IMR-90 (cell line): Measurements from ENCODE around the gene FNDC3B. TPM values are rescaled to one million over a fixed set of nuclear protein-coding genes. Genes with fewer than 3 reads are reported as not detected.

ENCODE experiments used
- ATAC-seq: fragments of 200-7000 bp; cut with Tn5 transposase; 2 replicates; pipeline ENCODE4 v1.9.1; 2020; ENCODE audit warnings: low read depth, mild to moderate bottlenecking, moderate library complexity
- BruUV-seq: library from RNA; stranded (reverse); fragments of 400-500 nt; replicated peaks from 2 replicates; lab custom pipeline; 2021; lab: Mats Ljungman, UMichigan
- CTCF ChIA-PET: fragments of 300-600 bp; formaldehyde crosslinking; extraction: SDS; loops from one replicate; lab custom pipeline; 2021; ENCODE audit warnings: antibody characterized with exemption; lab: Yijun Ruan, JAX
- POLR2A ChIA-PET: fragments of 300-600 bp; sonication (Branson Sonifier 250); formaldehyde crosslinking; loops from one replicate; lab custom pipeline; 2022; ENCODE audit warnings: antibody characterized with exemption; ENCODE audit not compliant: unreplicated experiment; lab: Charles Lee
- DNase-seq: peaks from one replicate; pipeline ENCODE4 v3.0.0; 2013
- H2AFZ ChIP-seq: replicated peaks from 2 replicates; pipeline ENCODE3; 2013; ENCODE audit warnings: low read length, mild to moderate bottlenecking; ENCODE audit not compliant: poor library complexity
- H2AK5ac ChIP-seq: 2 replicates; pipeline ENCODE4 v1.6.1; 2013; ENCODE audit warnings: low read depth, low read length, inconsistent platforms
- H2AK9ac ChIP-seq: replicated peaks from 2 replicates; pipeline ENCODE3; 2013; ENCODE audit warnings: mild to moderate bottlenecking, low read depth, low read length, moderate library complexity; ENCODE audit not compliant: poor library complexity
- H2BK120ac ChIP-seq: 2 replicates; pipeline ENCODE4 v1.6.1; 2013; ENCODE audit warnings: low read depth, low read length, inconsistent platforms
- H2BK15ac ChIP-seq: 3 replicates; pipeline ENCODE4 v1.6.1; 2013; ENCODE audit warnings: low read depth, low read length, inconsistent platforms
- H2BK20ac ChIP-seq: 2 replicates; pipeline ENCODE4 v1.6.1; 2013; ENCODE audit warnings: low read depth, mild to moderate bottlenecking, inconsistent platforms, low read length, moderate library complexity
- H2BK5ac ChIP-seq: 2 replicates; pipeline ENCODE4 v1.6.1; 2013; ENCODE audit warnings: mild to moderate bottlenecking, low read depth, low read length, inconsistent platforms; ENCODE audit not compliant: poor library complexity, severe bottlenecking
- H3K14ac ChIP-seq: replicated peaks from 2 replicates; pipeline ENCODE4 v1.6.1; 2013; ENCODE audit warnings: low read depth, low read length, inconsistent platforms
- H3K18ac ChIP-seq: 2 replicates; pipeline ENCODE4 v1.6.1; 2013; ENCODE audit warnings: low read depth, low read length, control low read depth
- H3K23ac ChIP-seq: 2 replicates; pipeline ENCODE4 v1.6.1; 2013; ENCODE audit warnings: low read depth, low read length, inconsistent platforms
- H3K27ac ChIP-seq: 2 replicates; pipeline ENCODE4 v1.5.1; 2013; ENCODE audit warnings: mild to moderate bottlenecking, control low read depth, low read length; ENCODE audit not compliant: insufficient read depth
- H3K27me3 ChIP-seq: 2 replicates; pipeline ENCODE4 v1.6.1; 2013; ENCODE audit warnings: low read length; ENCODE audit not compliant: control insufficient read depth, insufficient read depth
- H3K36me3 ChIP-seq: 2 replicates; pipeline ENCODE4 v1.6.1; 2013; ENCODE audit warnings: low read length, mixed read lengths; ENCODE audit not compliant: control insufficient read depth, insufficient read depth
- H3K4ac ChIP-seq: 2 replicates; pipeline ENCODE4 v1.6.1; 2013; ENCODE audit warnings: low read depth, low read length, inconsistent platforms
- H3K4me1 ChIP-seq: 2 replicates; pipeline ENCODE4 v1.6.1; 2013; ENCODE audit warnings: low read length, mixed read lengths; ENCODE audit not compliant: control insufficient read depth, insufficient read depth
- H3K4me2 ChIP-seq: 2 replicates; pipeline ENCODE4 v1.6.1; 2013; ENCODE audit warnings: low read depth, mild to moderate bottlenecking, control low read depth, low read length, moderate library complexity
- H3K4me3 ChIP-seq: 2 replicates; pipeline ENCODE4 v1.5.1; 2013; ENCODE audit warnings: low read depth, mild to moderate bottlenecking, control low read depth, low read length, moderate library complexity; ENCODE audit not compliant: insufficient read depth
- H3K56ac ChIP-seq: 2 replicates; pipeline ENCODE4 v1.6.1; 2013; ENCODE audit warnings: low read length, inconsistent platforms; ENCODE audit not compliant: insufficient read depth; ENCODE audit errors: extremely low read depth
- H3K79me1 ChIP-seq, 2 experiments: 2 replicates each; pipeline ENCODE4 v1.6.1; 2013; ENCODE audit warnings: low read length in 2 of 2, inconsistent platforms in 1 of 2, low read depth in 1 of 2
- H3K9ac ChIP-seq: 2 replicates; pipeline ENCODE4 v1.6.1; 2013; ENCODE audit warnings: low read depth, low read length, control low read depth
- H3K9me1 ChIP-seq: 2 replicates; pipeline ENCODE4 v1.6.1; 2013; ENCODE audit warnings: low read length, inconsistent platforms; ENCODE audit not compliant: insufficient read depth
- H3K9me3 ChIP-seq: 2 replicates; pipeline ENCODE4 v1.6.1; 2013; ENCODE audit warnings: low read length; ENCODE audit not compliant: control insufficient read depth, insufficient read depth
- H4K20me1 ChIP-seq: 2 replicates; pipeline ENCODE4 v1.6.1; 2013; ENCODE audit warnings: low read length, inconsistent platforms; ENCODE audit not compliant: insufficient read depth
- H4K5ac ChIP-seq: 2 replicates; pipeline ENCODE4 v1.6.1; 2013; ENCODE audit warnings: mild to moderate bottlenecking, low read depth, low read length, control low read depth
- H4K8ac ChIP-seq, 2 experiments: 2 replicates each; pipeline ENCODE4 v1.6.1; 2013; ENCODE audit warnings: low read depth in 2 of 2, low read length in 2 of 2, control low read depth in 1 of 2, inconsistent platforms in 1 of 2
- H4K91ac ChIP-seq: 2 replicates; pipeline ENCODE4 v1.6.1; 2013; ENCODE audit warnings: low read depth, low read length, inconsistent platforms; ENCODE audit not compliant: insufficient read depth
- BHLHE40 ChIP-seq: fragments of 150-350 bp; IDR thresholded peaks from 2 replicates; pipeline ENCODE4 v1.6.1; 2016; ENCODE audit warnings: mild to moderate bottlenecking, low read depth, low read length
- CEBPB ChIP-seq: IDR thresholded peaks from 2 replicates; pipeline ENCODE4 v1.6.1; 2012; ENCODE audit warnings: low read depth, low read length, improper control_type of control experiment
- CHD1 ChIP-seq: IDR thresholded peaks from 2 replicates; pipeline ENCODE4 v1.6.1; 2012; ENCODE audit warnings: low read depth, low read length, improper control_type of control experiment
- FOS ChIP-seq: fragments of 150-350 bp; IDR thresholded peaks from 2 replicates; pipeline ENCODE4 v1.6.1; 2016; ENCODE audit warnings: low read depth, low read length
- MAFK ChIP-seq: IDR thresholded peaks from 2 replicates; pipeline ENCODE4 v1.6.1; 2012; ENCODE audit warnings: low read depth, low read length, improper control_type of control experiment
- MAZ ChIP-seq: IDR thresholded peaks from 2 replicates; pipeline ENCODE4 v1.6.1; 2012; ENCODE audit warnings: low read depth, mild to moderate bottlenecking, low read length, improper control_type of control experiment, moderate library complexity, borderline replicate concordance
- MXI1 ChIP-seq: IDR thresholded peaks from 2 replicates; pipeline ENCODE4 v1.6.1; 2012; ENCODE audit warnings: low read depth, mild to moderate bottlenecking, low read length, moderate library complexity, borderline replicate concordance
- NFE2L2 ChIP-seq: fragments of 150-350 bp; IDR thresholded peaks from 2 replicates; pipeline ENCODE4 v1.6.1; 2016; ENCODE audit warnings: low read depth, mild to moderate bottlenecking, low read length
- POLR2A ChIP-seq: IDR thresholded peaks from 2 replicates; pipeline ENCODE4 v1.6.1; 2012; ENCODE audit warnings: mild to moderate bottlenecking, low read depth, low read length
- RAD21 ChIP-seq: IDR thresholded peaks from 2 replicates; pipeline ENCODE4 v1.6.1; 2012; ENCODE audit warnings: low read length, improper control_type of control experiment
- RCOR1 ChIP-seq: IDR thresholded peaks from 2 replicates; pipeline ENCODE4 v1.6.1; 2012; ENCODE audit warnings: mild to moderate bottlenecking, low read length, improper control_type of control experiment; ENCODE audit not compliant: insufficient replicate concordance
- RFX5 ChIP-seq: IDR thresholded peaks from 2 replicates; pipeline ENCODE4 v1.8.0; 2012; ENCODE audit warnings: low read depth, mild to moderate bottlenecking, low read length, moderate library complexity
- SMC3 ChIP-seq: fragments of 150-350 bp; IDR thresholded peaks from 2 replicates; pipeline ENCODE4 v1.6.1; 2016; ENCODE audit warnings: low read depth, mild to moderate bottlenecking, antibody characterized with exemption, low read length, moderate library complexity
- WGBS, 2 experiments: methylation state at CpG; one replicate each; pipeline versions ENCODE4 v1.1.5 to v1.1.7; 2013; ENCODE audit warnings: missing lambda C conversion rate in 2 of 2; ENCODE audit not compliant: insufficient read length in 1 of 2; ENCODE audit errors: extremely low coverage in 2 of 2; 5-methylcytosine and 5-hydroxymethylcytosine counted together
- dilution Hi-C: fragments of 300-500 bp; cut with HindIII; formaldehyde crosslinking; loops from one replicate; pipeline ENCODE4 v1.14.3; 2018; ENCODE audit warnings: low sequenced_read_pairs; ENCODE audit not compliant: unreplicated experiment
- in situ Hi-C: fragments of 300-500 bp; cut with MboI; formaldehyde crosslinking; loops from 3 replicates; pipeline ENCODE4 v1.14.3; 2019; ENCODE audit warnings: low sequenced_read_pairs, inconsistent platforms, mixed read lengths
- intact Hi-C: fragments of 100-400 bp; cut with micrococcal nuclease; formaldehyde crosslinking; loops from 2 replicates; pipeline ENCODE4 v1.10.0; 2022
- polyA plus RNA-seq, 3 experiments: library from polyadenylated mRNA; depleted of rRNA; stranded (reverse); fragments of >200 nt; gene quantifications; 2 replicates each; pipeline ENCODE4 v1.2.3, GENCODE V29; 2012; ENCODE audit warnings: low replicate concordance in 1 of 3
- total RNA-seq: library from RNA; depleted of rRNA; stranded (reverse); fragments of >200 nt; gene quantifications from 2 replicates; pipeline ENCODE4 v1.2.3, GENCODE V29; 2012
- TF ChIP-seq, protein P1 (sequence below): conservative IDR thresholded peaks from 2 replicates; pipeline ENCODE4 v1.5.1; 2012; ENCODE audit warnings: mild to moderate bottlenecking, low read depth, low read length, improper control_type of control experiment
- TF ChIP-seq, protein P2 (sequence below): fragments of 150-350 bp; IDR thresholded peaks from 2 replicates; pipeline ENCODE4 v1.6.1; 2017; ENCODE audit warnings: mild to moderate bottlenecking, antibody characterized with exemption, low read length, low read depth
- TF ChIP-seq, protein P3 (sequence below): fragments of 150-350 bp; IDR thresholded peaks from 2 replicates; pipeline ENCODE4 v1.6.1; 2016; ENCODE audit warnings: low read depth, mild to moderate bottlenecking, low read length, moderate library complexity, borderline replicate concordance

FNDC3B gene
- total and polyA plus RNA-seq, 2 of the 4 experiments (the other 2 are of a cell fraction), result 23.9 to 150 TPM

DNA sequence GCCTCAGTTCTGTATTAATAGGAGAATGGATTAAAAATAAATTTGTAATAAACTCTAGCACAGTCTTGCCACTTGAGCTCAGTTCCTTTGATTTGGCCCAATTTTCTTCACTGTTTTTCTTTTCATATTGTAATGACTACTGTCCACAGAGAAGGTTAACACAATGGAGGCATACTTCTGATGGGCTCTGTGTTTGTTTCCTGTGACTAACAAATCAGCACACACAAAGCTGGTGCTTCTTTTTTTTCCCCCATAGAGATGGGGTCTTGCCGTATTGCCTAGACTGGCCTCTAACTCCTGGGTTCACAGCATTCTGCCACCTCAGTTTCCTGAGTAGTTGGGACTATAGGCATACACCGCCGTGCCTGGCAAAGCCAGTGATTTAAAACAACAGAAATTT, 226.7 kb downstream of the FNDC3B start:
- dilution Hi-C loops, result no loop called here
- Histone ChIP-seq H3K36me3 (peaks cover 21% of the 10 kb centered on the region), H4K20me1 (peaks cover 14% of the 10 kb centered on the region; the same call in 1 of the 2 replicates), H4K91ac (no peak overlapping the region), H3K4ac (no peak overlapping the region), H3K9me3 (no peaks in the 10 kb centered on the region), H3K27me3 (no peaks in the 10 kb centered on the region), H3K9me1 (peaks cover 4% of the 10 kb centered on the region), H3K18ac (no peak overlapping the region), H3K9ac (no peak overlapping the region), H4K5ac (no peak overlapping the region), H2BK120ac (no peak overlapping the region), H2AK5ac (no peak overlapping the region), H2BK20ac (no peak overlapping the region), H3K4me3 (no peak overlapping the region), H3K56ac (no peak overlapping the region), H2BK5ac (no peak overlapping the region), H3K79me1 (peaks cover 32 to 64% of the 10 kb centered on the region in 2 experiments), H3K14ac (no peak overlapping the region), H3K4me1 (peaks cover 2% of the 10 kb centered on the region), H2AFZ (no peak overlapping the region), H3K23ac (no peak overlapping the region), H3K27ac (no peak overlapping the region), H3K4me2 (no peak overlapping the region), H4K8ac (no peak overlapping the region), H2BK15ac (no peak overlapping the region), H2AK9ac (no peak overlapping the region)
- ATAC-seq (no peak), DNase-seq (no peak)
- no TSS peak for BruUV-seq
- CTCF ChIA-PET, result interaction anchor here (1.3 kb wide), 1 partner anchor 477 kb away, joined by 3 read pairs; no protein-coding TSS in a partner anchor
- in situ Hi-C loops, result no loop called here
- POLR2A ChIA-PET, result no interaction called here
- TF ChIP-seq BHLHE40 (no peak), RAD21 (no peak), CEBPB (no peak), RFX5 (no peak), MAFK (no peak), MXI1 (no peak), MAZ (no peak), POLR2A (no peak), RCOR1 (no peak), CHD1 (no peak), NFE2L2 (no peak), SMC3 (no peak), FOS (no peak)
- TF ChIP-seq, protein P1, sequence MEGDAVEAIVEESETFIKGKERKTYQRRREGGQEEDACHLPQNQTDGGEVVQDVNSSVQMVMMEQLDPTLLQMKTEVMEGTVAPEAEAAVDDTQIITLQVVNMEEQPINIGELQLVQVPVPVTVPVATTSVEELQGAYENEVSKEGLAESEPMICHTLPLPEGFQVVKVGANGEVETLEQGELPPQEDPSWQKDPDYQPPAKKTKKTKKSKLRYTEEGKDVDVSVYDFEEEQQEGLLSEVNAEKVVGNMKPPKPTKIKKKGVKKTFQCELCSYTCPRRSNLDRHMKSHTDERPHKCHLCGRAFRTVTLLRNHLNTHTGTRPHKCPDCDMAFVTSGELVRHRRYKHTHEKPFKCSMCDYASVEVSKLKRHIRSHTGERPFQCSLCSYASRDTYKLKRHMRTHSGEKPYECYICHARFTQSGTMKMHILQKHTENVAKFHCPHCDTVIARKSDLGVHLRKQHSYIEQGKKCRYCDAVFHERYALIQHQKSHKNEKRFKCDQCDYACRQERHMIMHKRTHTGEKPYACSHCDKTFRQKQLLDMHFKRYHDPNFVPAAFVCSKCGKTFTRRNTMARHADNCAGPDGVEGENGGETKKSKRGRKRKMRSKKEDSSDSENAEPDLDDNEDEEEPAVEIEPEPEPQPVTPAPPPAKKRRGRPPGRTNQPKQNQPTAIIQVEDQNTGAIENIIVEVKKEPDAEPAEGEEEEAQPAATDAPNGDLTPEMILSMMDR, result no peak
- TF ChIP-seq, protein P2, sequence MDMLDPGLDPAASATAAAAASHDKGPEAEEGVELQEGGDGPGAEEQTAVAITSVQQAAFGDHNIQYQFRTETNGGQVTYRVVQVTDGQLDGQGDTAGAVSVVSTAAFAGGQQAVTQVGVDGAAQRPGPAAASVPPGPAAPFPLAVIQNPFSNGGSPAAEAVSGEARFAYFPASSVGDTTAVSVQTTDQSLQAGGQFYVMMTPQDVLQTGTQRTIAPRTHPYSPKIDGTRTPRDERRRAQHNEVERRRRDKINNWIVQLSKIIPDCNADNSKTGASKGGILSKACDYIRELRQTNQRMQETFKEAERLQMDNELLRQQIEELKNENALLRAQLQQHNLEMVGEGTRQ, result no peak
- TF ChIP-seq, protein P3, sequence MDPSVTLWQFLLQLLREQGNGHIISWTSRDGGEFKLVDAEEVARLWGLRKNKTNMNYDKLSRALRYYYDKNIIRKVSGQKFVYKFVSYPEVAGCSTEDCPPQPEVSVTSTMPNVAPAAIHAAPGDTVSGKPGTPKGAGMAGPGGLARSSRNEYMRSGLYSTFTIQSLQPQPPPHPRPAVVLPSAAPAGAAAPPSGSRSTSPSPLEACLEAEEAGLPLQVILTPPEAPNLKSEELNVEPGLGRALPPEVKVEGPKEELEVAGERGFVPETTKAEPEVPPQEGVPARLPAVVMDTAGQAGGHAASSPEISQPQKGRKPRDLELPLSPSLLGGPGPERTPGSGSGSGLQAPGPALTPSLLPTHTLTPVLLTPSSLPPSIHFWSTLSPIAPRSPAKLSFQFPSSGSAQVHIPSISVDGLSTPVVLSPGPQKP, result no peak
- intact Hi-C loops, result no loop called here
- WGBS, 2 experiments, result no CpG with 5 or more reads among the region's 3 CpGs
